PC-9 (cell line): Measurements from ENCODE around the gene BMP5. TPM values are rescaled to one million over a fixed set of nuclear protein-coding genes. Genes with fewer than 3 reads are reported as not detected.

Experiments
- BruUV-seq: library from RNA; stranded (reverse); fragments of 400-500 nt; replicated peaks from 2 replicates; lab custom pipeline; 2021; lab: Mats Ljungman, UMichigan
- CTCF ChIA-PET: fragments of 300-600 bp; sonication (Branson Sonifier 250); formaldehyde crosslinking; loops from one replicate; lab custom pipeline; 2022; ENCODE audit warnings: antibody characterized with exemption; lab: Charles Lee
- POLR2A ChIA-PET: fragments of 300-600 bp; sonication (Branson Sonifier 250); formaldehyde crosslinking; loops from one replicate; lab custom pipeline; 2022; ENCODE audit warnings: antibody characterized with exemption; ENCODE audit not compliant: unreplicated experiment; lab: Charles Lee
- DNase-seq, 2 experiments: peaks; one replicate each; pipeline versions ENCODE4 v3.0.0 to v3.0.0-alpha.2; 2015 to 2022; ENCODE audit warnings: mixed read lengths in 1 of 2
- H2AFZ ChIP-seq: fragments of 200-600 bp; sonication (generic); 2 replicates; pipeline ENCODE4 v1.8.1; 2017; ENCODE audit warnings: antibody characterized with exemption
- H3F3A ChIP-seq: fragments of 200-600 bp; sonication (generic); 2 replicates; pipeline ENCODE4 v1.8.1; 2017; ENCODE audit warnings: antibody characterized with exemption, mild to moderate bottlenecking, low read depth; ENCODE audit not compliant: insufficient read depth
- H3K27ac ChIP-seq: fragments of 200-600 bp; sonication (generic); 2 replicates; pipeline ENCODE4 v1.6.1; 2016; ENCODE audit warnings: mixed run types
- H3K27me3 ChIP-seq: fragments of 200-600 bp; sonication (generic); 2 replicates; pipeline ENCODE4 v1.6.1; 2016; ENCODE audit warnings: low read depth, mixed run types; ENCODE audit not compliant: insufficient read depth
- H3K36me3 ChIP-seq: fragments of 200-600 bp; sonication (generic); 2 replicates; pipeline ENCODE4 v1.6.1; 2016; ENCODE audit warnings: low read depth, mixed run types
- H3K4me1 ChIP-seq: fragments of 200-600 bp; sonication (generic); replicated peaks from 2 replicates; pipeline ENCODE4 v1.6.1; 2016; ENCODE audit warnings: mixed run types; ENCODE audit not compliant: insufficient read depth
- H3K4me2 ChIP-seq: fragments of 200-600 bp; sonication (generic); 2 replicates; pipeline ENCODE4 v1.6.1; 2017; ENCODE audit warnings: mixed run types
- H3K4me3 ChIP-seq: fragments of 200-600 bp; sonication (generic); 2 replicates; pipeline ENCODE4 v1.6.1; 2016; ENCODE audit warnings: mixed run types
- H3K79me2 ChIP-seq: fragments of 200-600 bp; sonication (generic); 2 replicates; pipeline ENCODE4 v1.6.1; 2017; ENCODE audit warnings: low read depth, mixed run types
- H3K9me2 ChIP-seq: fragments of 200-600 bp; sonication (generic); 2 replicates; pipeline ENCODE4 v1.8.1; 2017; ENCODE audit warnings: mild to moderate bottlenecking; ENCODE audit not compliant: insufficient read depth
- H3K9me3 ChIP-seq: fragments of 200-600 bp; sonication (generic); 2 replicates; pipeline ENCODE4 v1.8.1; 2016; ENCODE audit warnings: low read depth; ENCODE audit not compliant: insufficient read depth
- H4K20me1 ChIP-seq: fragments of 200-600 bp; sonication (generic); 2 replicates; pipeline ENCODE4 v1.8.1; 2017; ENCODE audit not compliant: insufficient read depth
- EZH2 ChIP-seq: fragments of 200-600 bp; sonication (generic); IDR thresholded peaks from 2 replicates; pipeline ENCODE4 v1.8.0; 2017; ENCODE audit warnings: antibody characterized with exemption, low read depth
- intact Hi-C: fragments of 100-400 bp; cut with micrococcal nuclease; formaldehyde crosslinking; loops from one replicate; pipeline ENCODE4 v1.10.0; 2022; ENCODE audit not compliant: unreplicated experiment
- total RNA-seq: library from RNA; stranded (reverse); gene quantifications from 2 replicates; pipeline ENCODE4 v1.2.3, GENCODE V29; 2021
- TF ChIP-seq, protein P1 (sequence below): fragments of 200-600 bp; sonication (generic); conservative IDR thresholded peaks from 2 replicates; pipeline ENCODE4 v1.6.1; 2017; ENCODE audit warnings: mixed run types, antibody characterized with exemption, mild to moderate bottlenecking, moderate library complexity

BMP5 gene
- total RNA-seq, 1 experiment from 2014 or later, result 0.20 TPM

DNA sequence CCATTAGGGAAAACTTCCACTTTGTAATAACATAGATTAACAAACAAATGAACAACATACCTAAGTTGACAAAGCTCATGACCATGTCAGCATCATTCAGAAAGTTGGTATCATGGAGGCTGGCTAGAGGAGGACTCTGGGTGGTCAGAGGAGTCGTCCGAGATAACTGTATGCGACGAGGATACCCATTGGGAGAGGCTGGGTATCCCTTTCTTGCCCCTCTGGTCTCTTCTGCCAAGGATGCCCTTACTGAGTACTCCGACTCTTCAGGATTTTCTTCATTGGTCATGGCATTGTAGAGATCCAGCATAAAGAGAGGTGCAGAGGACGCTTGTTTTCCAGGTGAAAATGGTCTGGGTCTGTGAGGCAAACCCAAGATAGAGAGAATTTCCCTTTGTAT is 1.1 kb downstream of the BMP5 start:
- intact Hi-C loops, result no loop called here
- no peak overlapping the region for H3K4me2 ChIP-seq
- H3K79me2 ChIP-seq, result no peaks in the 10 kb centered on the region
- no peak overlapping the region for H3K4me3 ChIP-seq
- H3K4me1 ChIP-seq, result peaks cover 3% of the 10 kb centered on the region; the same call in 1 of the 2 replicates
- no peaks in the 10 kb centered on the region for H4K20me1 ChIP-seq
- no peak overlapping the region for H2AFZ ChIP-seq
- no peaks in the 10 kb centered on the region for H3K36me3 ChIP-seq
- no peaks in the 10 kb centered on the region for H3K27me3 ChIP-seq
- ChIA-PET CTCF (no interaction called here), POLR2A (no interaction called here)
- no peak for DNase-seq
- no peaks in the 10 kb centered on the region for H3K9me2 ChIP-seq
- H3K9me3 ChIP-seq, result no peaks in the 10 kb centered on the region
- no peaks in the 10 kb centered on the region for H3F3A ChIP-seq
- no peak for TF ChIP-seq EZH2
- TF ChIP-seq, protein P1, sequence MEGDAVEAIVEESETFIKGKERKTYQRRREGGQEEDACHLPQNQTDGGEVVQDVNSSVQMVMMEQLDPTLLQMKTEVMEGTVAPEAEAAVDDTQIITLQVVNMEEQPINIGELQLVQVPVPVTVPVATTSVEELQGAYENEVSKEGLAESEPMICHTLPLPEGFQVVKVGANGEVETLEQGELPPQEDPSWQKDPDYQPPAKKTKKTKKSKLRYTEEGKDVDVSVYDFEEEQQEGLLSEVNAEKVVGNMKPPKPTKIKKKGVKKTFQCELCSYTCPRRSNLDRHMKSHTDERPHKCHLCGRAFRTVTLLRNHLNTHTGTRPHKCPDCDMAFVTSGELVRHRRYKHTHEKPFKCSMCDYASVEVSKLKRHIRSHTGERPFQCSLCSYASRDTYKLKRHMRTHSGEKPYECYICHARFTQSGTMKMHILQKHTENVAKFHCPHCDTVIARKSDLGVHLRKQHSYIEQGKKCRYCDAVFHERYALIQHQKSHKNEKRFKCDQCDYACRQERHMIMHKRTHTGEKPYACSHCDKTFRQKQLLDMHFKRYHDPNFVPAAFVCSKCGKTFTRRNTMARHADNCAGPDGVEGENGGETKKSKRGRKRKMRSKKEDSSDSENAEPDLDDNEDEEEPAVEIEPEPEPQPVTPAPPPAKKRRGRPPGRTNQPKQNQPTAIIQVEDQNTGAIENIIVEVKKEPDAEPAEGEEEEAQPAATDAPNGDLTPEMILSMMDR, result no peak
- no TSS peak for BruUV-seq
- H3K27ac ChIP-seq, result no peak overlapping the region

DNA sequence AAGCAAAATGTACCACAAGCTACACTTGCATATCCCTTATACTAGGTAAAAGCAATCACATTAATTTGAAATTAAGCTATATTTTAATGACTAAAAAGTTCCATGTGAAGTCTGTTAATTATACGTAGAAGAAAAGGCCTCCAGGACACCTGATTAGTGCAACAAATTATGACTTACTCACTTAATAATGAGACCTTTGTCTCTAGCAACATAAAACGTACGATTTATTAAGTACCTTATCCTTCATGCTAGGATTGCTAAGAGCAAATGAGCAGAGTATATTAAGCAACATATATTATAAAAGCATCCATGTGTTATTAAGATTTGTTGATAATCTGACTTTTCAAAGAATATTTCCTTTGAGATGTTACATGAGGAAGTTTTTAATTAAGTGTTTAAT is 2.5 kb downstream of the BMP5 start:
- no peaks in the 10 kb centered on the region for H3K9me2 ChIP-seq
- no peaks in the 10 kb centered on the region for H3K79me2 ChIP-seq
- TF ChIP-seq, protein P1, result no peak
- TF ChIP-seq EZH2, result no peak
- no peak overlapping the region for H2AFZ ChIP-seq
- no TSS peak for BruUV-seq
- H3K4me1 ChIP-seq, result peaks cover 14% of the 10 kb centered on the region; the same call in 1 of the 2 replicates
- peaks cover 5% of the 10 kb centered on the region; the same call in 1 of the 2 replicates for H3F3A ChIP-seq
- intact Hi-C loops, result no loop called here
- no peak overlapping the region for H3K27ac ChIP-seq
- CTCF ChIA-PET, result no interaction called here
- no peak for DNase-seq
- H3K9me3 ChIP-seq, result no peaks in the 10 kb centered on the region
- H3K27me3 ChIP-seq, result no peaks in the 10 kb centered on the region
- POLR2A ChIA-PET, result no interaction called here
- H3K36me3 ChIP-seq, result no peaks in the 10 kb centered on the region
- no peak overlapping the region for H3K4me3 ChIP-seq
- no peak overlapping the region for H3K4me2 ChIP-seq
- H4K20me1 ChIP-seq, result no peaks in the 10 kb centered on the region

DNA sequence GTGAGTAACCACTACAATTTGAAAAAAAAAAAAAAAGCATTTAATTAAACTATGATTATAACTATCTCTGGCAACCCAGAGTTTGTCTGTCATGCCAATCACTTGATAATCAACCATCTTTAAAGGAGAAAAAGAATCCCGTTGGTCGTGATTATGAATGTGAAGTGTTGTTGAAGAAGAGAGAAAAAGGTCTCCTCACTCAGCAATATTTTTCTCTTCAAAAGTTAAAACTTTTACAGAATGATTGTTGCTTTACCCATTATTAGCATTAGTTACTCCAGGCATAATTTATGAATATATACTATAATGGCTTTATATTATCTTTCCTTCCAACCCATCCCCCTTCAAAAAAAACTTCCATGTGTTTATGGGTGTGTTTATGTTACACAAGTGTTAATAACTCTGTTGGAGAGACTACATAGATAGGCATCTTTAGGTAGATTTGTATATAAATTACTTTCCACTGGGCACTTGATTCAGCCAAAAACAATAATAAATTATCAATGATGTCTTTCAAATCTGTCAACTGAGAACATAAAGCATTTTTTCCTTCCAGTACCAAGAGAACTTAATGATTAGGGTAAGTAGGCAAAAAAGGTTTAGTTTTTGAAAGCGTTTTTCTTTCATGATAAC is 5.1 kb downstream of the BMP5 start:
- Histone ChIP-seq H3K4me1 (peaks cover 29% of the 10 kb centered on the region), H3K27ac (no peak overlapping the region), H2AFZ (no peak overlapping the region), H3K4me2 (no peak overlapping the region), H3K36me3 (no peaks in the 10 kb centered on the region), H3K9me3 (no peaks in the 10 kb centered on the region), H4K20me1 (no peaks in the 10 kb centered on the region), H3K79me2 (no peaks in the 10 kb centered on the region), H3K4me3 (no peak overlapping the region), H3K9me2 (no peaks in the 10 kb centered on the region), H3F3A (peaks cover 12% of the 10 kb centered on the region; the same call in 1 of the 2 replicates), H3K27me3 (no peaks in the 10 kb centered on the region)
- ChIA-PET POLR2A (no interaction called here), CTCF (no interaction called here)
- intact Hi-C loops, result no loop called here
- TF ChIP-seq EZH2, result no peak
- TF ChIP-seq, protein P1, result no peak
- no TSS peak for BruUV-seq
- DNase-seq, result no peak
